GM08714 (cell line): Measurements from ENCODE around the gene GBGT1.

Experiments
- H3K4me3 ChIP-seq: fragments of 200-500 bp; sonication (Bioruptor generic); 2 replicates; pipeline ENCODE4 v1.5.1; 2014; ENCODE audit warnings: mild to moderate bottlenecking, low read length, inconsistent platforms
- ZNF274 ChIP-seq: IDR thresholded peaks from 2 replicates; pipeline ENCODE4 v1.6.1; 2012; ENCODE audit warnings: mild to moderate bottlenecking, low read depth, low read length

GBGT1 gene

GRCh38 chr9:133124123-133124906 is 39.4 kb downstream of the GBGT1 start:
- no peak overlapping the region for H3K4me3 ChIP-seq
- TF ChIP-seq ZNF274: no peak

DNA sequence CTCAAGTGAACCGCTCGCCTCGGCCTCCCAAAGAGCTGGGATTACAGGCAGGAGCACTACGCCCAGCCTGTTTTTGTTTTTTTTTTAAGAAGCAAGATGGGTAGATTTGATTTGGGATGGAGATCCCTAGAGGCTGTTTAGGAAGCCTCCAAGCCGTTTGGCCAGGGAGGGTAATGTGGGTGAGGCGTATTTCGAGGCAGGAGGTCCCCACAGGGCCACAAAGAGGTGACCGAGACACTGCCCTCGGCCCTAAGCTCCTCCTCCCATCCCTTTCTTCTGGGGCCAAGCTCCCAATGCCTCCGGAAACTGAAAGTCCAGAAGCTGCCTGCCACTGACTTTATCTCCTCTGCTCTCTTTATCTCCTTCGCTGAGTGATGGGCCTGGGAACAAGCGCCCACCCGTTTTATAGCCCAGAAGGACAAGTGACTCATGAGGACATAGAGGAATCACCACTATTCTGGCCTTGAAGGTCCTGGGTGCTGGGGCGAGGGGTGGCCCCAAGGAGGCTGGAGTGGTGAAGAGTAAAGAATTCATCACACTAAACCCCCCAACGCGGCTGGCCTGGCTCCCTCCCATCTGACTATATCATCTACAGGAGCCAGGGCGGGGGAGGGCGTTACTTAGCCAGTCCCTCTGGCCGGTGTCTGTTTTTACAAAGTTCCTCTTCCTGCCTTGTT is 40.6 kb downstream of the GBGT1 start:
- TF ChIP-seq ZNF274: no peak
- no peak overlapping the region for H3K4me3 ChIP-seq

GRCh38 chr9:133122605-133122934 is 41.1 kb downstream of the GBGT1 start:
- no peak overlapping the region for H3K4me3 ChIP-seq
- no peak for TF ChIP-seq ZNF274

- TF ChIP-seq ZNF274: no peak
- no peak overlapping the region for H3K4me3 ChIP-seq
Observed at GRCh38 chr9:133121915-133122550, 41.7 kb downstream of the GBGT1 start.

GRCh38 chr9:133121198-133121914 is 42.4 kb downstream of the GBGT1 start, which contains the start of gene RALGDS:
Gene RALGDS (minus strand): TSS chr9:133121240. CDS start chr9:133121154, 86 bp downstream.
- peak within 1 kb of the TSS; percentile 71 for H3K4me3 ChIP-seq
- TF ChIP-seq ZNF274: no peak

DNA sequence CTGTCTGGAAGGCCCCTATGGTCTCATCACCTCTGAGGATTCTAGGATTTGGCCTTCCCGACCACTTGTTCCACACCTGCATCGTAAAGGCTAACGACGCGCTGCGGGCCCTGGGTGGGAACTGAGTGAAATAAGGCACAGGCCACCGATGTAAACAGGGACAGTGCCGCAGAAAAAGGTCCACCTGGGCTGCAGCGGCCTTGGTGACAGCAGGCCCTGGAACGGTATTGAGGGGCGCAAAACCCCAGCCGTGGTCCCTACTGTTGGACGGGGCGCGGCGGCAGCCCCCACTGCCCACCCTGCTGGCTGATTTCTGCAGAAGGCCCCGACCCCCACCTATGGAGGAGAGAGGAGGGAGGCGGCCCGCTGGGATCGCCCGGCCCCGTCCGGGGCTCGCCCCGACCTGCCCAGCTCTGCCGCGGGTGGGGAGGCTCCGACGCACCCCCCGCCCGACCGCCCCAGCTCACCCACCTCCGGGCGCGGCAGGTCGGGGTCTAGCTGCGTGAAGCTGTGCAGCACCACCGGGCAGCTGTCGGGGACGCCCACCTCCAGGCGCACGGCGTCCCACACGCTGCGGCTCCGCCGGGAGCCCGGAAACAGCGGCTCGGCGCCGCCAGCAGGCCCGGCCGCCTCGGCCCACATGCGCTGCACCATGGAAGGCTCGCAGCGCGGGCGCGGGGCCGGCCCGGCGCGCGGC is 43.1 kb downstream of the GBGT1 start:
- peak overlapping the region; percentile 71 for H3K4me3 ChIP-seq
- no peak for TF ChIP-seq ZNF274

- H3K4me3 ChIP-seq: peak overlapping the region; percentile 71
Observed at GRCh38 chr9:133119846-133120500, 43.7 kb downstream of the GBGT1 start.

DNA sequence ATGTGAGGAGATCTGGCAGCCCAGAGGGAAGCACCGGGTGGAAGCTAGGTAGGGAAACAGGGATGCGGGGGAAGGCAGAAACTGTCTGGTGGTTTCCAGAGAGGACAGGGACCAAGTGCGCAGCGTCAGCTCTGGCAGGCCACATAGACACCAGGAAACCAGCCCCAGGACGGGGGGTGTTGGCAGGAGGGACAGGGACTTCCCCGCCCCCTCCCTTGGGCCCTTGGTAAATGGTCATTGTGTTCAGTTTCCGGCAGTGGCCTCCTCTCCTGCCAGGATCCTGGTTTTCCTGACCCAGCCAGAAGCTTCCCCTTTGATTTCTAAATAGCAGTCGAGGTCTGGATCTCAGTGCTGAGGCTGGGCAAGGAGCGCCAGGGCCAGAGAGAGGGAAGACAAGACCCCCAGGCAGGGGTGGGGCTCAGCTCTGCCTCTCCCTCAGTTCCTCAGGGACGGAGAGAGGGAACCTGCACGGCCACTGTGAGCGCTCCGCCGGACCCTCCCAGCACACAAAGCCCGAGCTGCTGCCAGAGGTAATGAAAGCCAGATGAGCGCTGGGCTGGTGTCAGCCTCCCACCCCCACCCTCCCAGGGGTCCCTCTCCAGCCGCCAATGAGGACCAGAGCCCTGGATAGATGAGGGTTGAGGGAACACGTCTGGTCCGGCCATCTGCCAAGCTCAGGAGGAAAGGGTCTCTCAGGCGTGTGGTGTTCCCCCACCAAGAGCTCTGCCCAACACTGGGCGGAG is 44.4 kb downstream of the GBGT1 start:
- TF ChIP-seq ZNF274: no peak
- H3K4me3 ChIP-seq: no peak overlapping the region; the same call in 1 of the 2 replicates

More at GRCh38 chr9:133119846-133120500, 43.7 kb downstream of the GBGT1 start:
- no peak for TF ChIP-seq ZNF274

- no peak for TF ChIP-seq ZNF274
- no peak overlapping the region for H3K4me3 ChIP-seq
Observed at GRCh38 chr9:133118568-133118967, 45.1 kb downstream of the GBGT1 start.

DNA sequence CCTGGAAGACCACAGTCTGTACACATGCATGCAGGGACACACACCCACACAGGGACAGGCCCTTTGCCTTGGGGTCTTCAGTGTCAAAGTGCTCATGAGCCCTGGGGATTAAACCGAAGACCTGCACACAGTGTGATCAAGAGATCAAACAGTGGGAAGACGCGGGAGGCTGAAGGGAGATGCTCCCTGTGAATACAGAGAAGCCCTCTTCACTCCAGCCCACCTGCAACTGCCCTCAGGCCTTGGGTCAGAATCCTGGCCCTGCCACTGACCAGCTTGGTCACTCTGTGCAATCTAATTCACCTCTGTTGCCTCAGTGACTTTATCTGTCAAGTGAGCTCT is 45.6 kb downstream of the GBGT1 start:
- TF ChIP-seq ZNF274: no peak
- H3K4me3 ChIP-seq: no peak overlapping the region

- H3K4me3 ChIP-seq: no peak overlapping the region
- no peak for TF ChIP-seq ZNF274
Observed at GRCh38 chr9:133117271-133118178, 46.2 kb downstream of the GBGT1 start.

- TF ChIP-seq ZNF274: no peak
- no peak overlapping the region; the same call in 1 of the 2 replicates for H3K4me3 ChIP-seq
Observed at GRCh38 chr9:133116346-133117231, 47.1 kb downstream of the GBGT1 start.
